ENCODE measurements around the gene PSMB3.

- TF ChIP-seq, protein P1, sequence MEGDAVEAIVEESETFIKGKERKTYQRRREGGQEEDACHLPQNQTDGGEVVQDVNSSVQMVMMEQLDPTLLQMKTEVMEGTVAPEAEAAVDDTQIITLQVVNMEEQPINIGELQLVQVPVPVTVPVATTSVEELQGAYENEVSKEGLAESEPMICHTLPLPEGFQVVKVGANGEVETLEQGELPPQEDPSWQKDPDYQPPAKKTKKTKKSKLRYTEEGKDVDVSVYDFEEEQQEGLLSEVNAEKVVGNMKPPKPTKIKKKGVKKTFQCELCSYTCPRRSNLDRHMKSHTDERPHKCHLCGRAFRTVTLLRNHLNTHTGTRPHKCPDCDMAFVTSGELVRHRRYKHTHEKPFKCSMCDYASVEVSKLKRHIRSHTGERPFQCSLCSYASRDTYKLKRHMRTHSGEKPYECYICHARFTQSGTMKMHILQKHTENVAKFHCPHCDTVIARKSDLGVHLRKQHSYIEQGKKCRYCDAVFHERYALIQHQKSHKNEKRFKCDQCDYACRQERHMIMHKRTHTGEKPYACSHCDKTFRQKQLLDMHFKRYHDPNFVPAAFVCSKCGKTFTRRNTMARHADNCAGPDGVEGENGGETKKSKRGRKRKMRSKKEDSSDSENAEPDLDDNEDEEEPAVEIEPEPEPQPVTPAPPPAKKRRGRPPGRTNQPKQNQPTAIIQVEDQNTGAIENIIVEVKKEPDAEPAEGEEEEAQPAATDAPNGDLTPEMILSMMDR (conservative IDR thresholded peaks at IDR 0.05; ENCODE audit: low read depth, low read length) = no peak
- TF ChIP-seq EZH2 (IDR thresholded peaks at IDR 0.05; ENCODE audit: low read length, unreplicated experiment) = no peak
These were observed 8.9 kb upstream of the PSMB3 start for GRCh38 chr17:38743556-38744171.

All from PC-3 (cell line).